Neuronal stem cell (in vitro differentiated cells): ENCODE measurements around the gene FAM83F.

ENCODE experiments used
- DNase-seq: peaks from one replicate; pipeline ENCODE4 v3.0.0-alpha.2; 2013; ENCODE audit warnings: low spot score
- H2AFZ ChIP-seq: one replicate; pipeline ENCODE4 v1.6.1; 2013; ENCODE audit warnings: mild to moderate bottlenecking, low read length, inconsistent platforms
- H2AK5ac ChIP-seq: 2 replicates; pipeline ENCODE4 v1.6.1; 2013; ENCODE audit warnings: low read depth, mild to moderate bottlenecking, inconsistent platforms, low read length, moderate library complexity, mixed read lengths
- H2BK120ac ChIP-seq: 2 replicates; pipeline ENCODE4 v1.6.1; 2013; ENCODE audit warnings: low read depth, mild to moderate bottlenecking, inconsistent platforms, low read length, moderate library complexity, mixed read lengths
- H2BK12ac ChIP-seq: one replicate; pipeline ENCODE4 v1.6.1; 2013; ENCODE audit warnings: low read length, inconsistent platforms
- H2BK15ac ChIP-seq: 2 replicates; pipeline ENCODE4 v1.6.1; 2013; ENCODE audit warnings: mild to moderate bottlenecking, low read length, inconsistent platforms, mixed read lengths
- H2BK5ac ChIP-seq: one replicate; pipeline ENCODE4 v1.6.1; 2013; ENCODE audit warnings: inconsistent platforms, mild to moderate bottlenecking, low read length, moderate library complexity
- H3K14ac ChIP-seq: one replicate; pipeline ENCODE4 v1.6.1; 2013; ENCODE audit warnings: low read length, inconsistent platforms
- H3K18ac ChIP-seq: 2 replicates; pipeline ENCODE4 v1.6.1; 2013; ENCODE audit warnings: low read length, inconsistent platforms
- H3K23ac ChIP-seq: 2 replicates; pipeline ENCODE4 v1.6.1; 2013; ENCODE audit warnings: low read depth, mild to moderate bottlenecking, mixed read lengths, low read length, inconsistent platforms; ENCODE audit not compliant: poor library complexity
- H3K27ac ChIP-seq: replicated peaks from 3 replicates; pipeline ENCODE4 v1.5.1; 2013; ENCODE audit warnings: low read length, inconsistent platforms
- H3K27me3 ChIP-seq, 3 experiments: 2 replicates each; pipeline ENCODE4 v1.6.1; 2013; ENCODE audit warnings: low read length in 3 of 3, mild to moderate bottlenecking in 2 of 3, inconsistent platforms in 1 of 3, low read depth in 1 of 3, mixed read lengths in 1 of 3, moderate library complexity in 1 of 3; ENCODE audit not compliant: control insufficient read depth in 3 of 3, insufficient read depth in 3 of 3
- H3K36me3 ChIP-seq, 2 donors: replicated peaks in 1 of 2; 2 replicates each; pipeline ENCODE4 v1.6.1; 2013; ENCODE audit warnings: low read length in 2 of 2; ENCODE audit not compliant: control insufficient read depth in 2 of 2, insufficient read depth in 2 of 2
- H3K4ac ChIP-seq: 2 replicates; pipeline ENCODE4 v1.6.1; 2013; ENCODE audit warnings: inconsistent platforms, mild to moderate bottlenecking, low read length, moderate library complexity
- H3K4me1 ChIP-seq, 2 donors: 1 replicate in 1 of 2; 2 replicates in 1 of 2; pipeline ENCODE4 v1.6.1; 2013; ENCODE audit warnings: low read length in 2 of 2, low read depth in 1 of 2; ENCODE audit not compliant: control insufficient read depth in 2 of 2, insufficient read depth in 1 of 2
- H3K4me2 ChIP-seq: one replicate; pipeline ENCODE4 v1.6.1; 2013; ENCODE audit warnings: mild to moderate bottlenecking, low read length, inconsistent platforms; ENCODE audit not compliant: insufficient read depth, poor library complexity, severe bottlenecking
- H3K4me3 ChIP-seq, 2 donors: 2 replicates each; pipeline ENCODE4 v1.5.1; 2013; ENCODE audit warnings: low read length in 2 of 2, mild to moderate bottlenecking in 2 of 2, inconsistent platforms in 1 of 2, moderate library complexity in 1 of 2
- H3K79me1 ChIP-seq: one replicate; pipeline ENCODE4 v1.6.1; 2013; ENCODE audit warnings: low read depth, mild to moderate bottlenecking, inconsistent platforms, low read length, moderate library complexity
- H3K9ac ChIP-seq: one replicate; pipeline ENCODE4 v1.6.1; 2013; ENCODE audit warnings: mild to moderate bottlenecking, low read depth, low read length, inconsistent platforms; ENCODE audit not compliant: poor library complexity
- H3K9me3 ChIP-seq, 2 donors: replicated peaks in 1 of 2; 2 replicates each; pipeline versions ENCODE3 to v1.6.1; 2013; ENCODE audit warnings: low read length in 2 of 2, mild to moderate bottlenecking in 2 of 2, inconsistent platforms in 1 of 2, low read depth in 1 of 2, mixed read lengths in 1 of 2, moderate library complexity in 1 of 2; ENCODE audit not compliant: control insufficient read depth in 2 of 2, insufficient read depth in 1 of 2
- H4K8ac ChIP-seq: one replicate; pipeline ENCODE4 v1.6.1; 2013; ENCODE audit warnings: low read depth, mild to moderate bottlenecking, inconsistent platforms, low read length, moderate library complexity
- H4K91ac ChIP-seq: one replicate; pipeline ENCODE4 v1.6.1; 2013; ENCODE audit warnings: low read length, low read depth, mild to moderate bottlenecking, inconsistent platforms; ENCODE audit not compliant: poor library complexity
- WGBS, 2 donors: extraction: QIAGEN DNeasy Blood & Tissue Kit; methylation state at CpG; one replicate each; pipeline ENCODE4 v1.1.7; 2013; ENCODE audit warnings: missing lambda C conversion rate in 2 of 2, mixed read lengths in 1 of 2; ENCODE audit not compliant: insufficient read length in 2 of 2, insufficient replicate concordance in 1 of 2; ENCODE audit errors: extremely low coverage in 2 of 2; 5-methylcytosine and 5-hydroxymethylcytosine counted together

FAM83F gene

GRCh38 chr22:40084246-40084645, 89.5 kb downstream of the FAM83F start:
- Histone ChIP-seq H2AK5ac (no peak overlapping the region), H3K4me1 (peaks cover 1 to 5% of the 10 kb centered on the region in 2 donors), H4K8ac (no peak overlapping the region), H2BK120ac (no peak overlapping the region), H3K23ac (no peak overlapping the region), H3K14ac (no peak overlapping the region), H3K4me2 (no peak overlapping the region), H2AFZ (no peak overlapping the region), H3K9ac (no peak overlapping the region), H3K79me1 (peaks cover 3% of the 10 kb centered on the region), H3K4ac (no peak overlapping the region), H3K27ac (no peak overlapping the region), H2BK12ac (no peak overlapping the region), H3K4me3 (no peak overlapping the region), H3K27me3 (no peaks in the 10 kb centered on the region), H3K36me3 (no peaks in the 10 kb centered on the region), H2BK15ac (no peak overlapping the region), H4K91ac (no peak overlapping the region), H3K18ac (no peak overlapping the region), H3K9me3 (peaks cover 0 to 4% of the 10 kb centered on the region in 2 donors), H2BK5ac (no peak overlapping the region)
- no CpG with 5 or more reads among the region's 5 CpGs for WGBS, 2 donors
- no peak for DNase-seq

- Histone ChIP-seq H3K18ac (no peak overlapping the region), H3K4me2 (no peak overlapping the region), H4K91ac (no peak overlapping the region), H2BK120ac (no peak overlapping the region), H2BK12ac (no peak overlapping the region), H3K36me3 (no peaks in the 10 kb centered on the region), H3K9me3 (peaks cover 3 to 6% of the 10 kb centered on the region in 2 donors), H3K14ac (no peak overlapping the region), H3K27ac (no peak overlapping the region), H4K8ac (no peak overlapping the region), H3K9ac (no peak overlapping the region), H2AFZ (no peak overlapping the region), H3K27me3 (no peaks in the 10 kb centered on the region), H2AK5ac (no peak overlapping the region), H2BK5ac (no peak overlapping the region), H3K4me1 (no peaks in the 10 kb centered on the region), H3K79me1 (peaks cover 3% of the 10 kb centered on the region), H3K23ac (no peak overlapping the region), H2BK15ac (no peak overlapping the region), H3K4ac (no peak overlapping the region), H3K4me3 (no peak overlapping the region)
- no CpG with 5 or more reads among the region's 1 CpG for WGBS, 2 donors
- no peak for DNase-seq
Observed at GRCh38 chr22:40088818-40089217, 94.1 kb downstream of the FAM83F start.
